ENCODE results near the gene RCC2.
"Not testable (repeated sequence)": the region's sequence is repeated elsewhere in the genome, so short reads cannot be mapped to it uniquely, and the experiment has no call there.

RCC2 gene

GRCh38 chr1:17471393-17471792 is 31.9 kb upstream of the RCC2 start:
- TF ChIP-seq CTCF (IDR thresholded peaks at IDR 0.05; ENCODE audit: low read depth, low read length) = no peak
- DNase-seq (ENCODE audit: extremely low read depth, low read depth) = no peak

GRCh38 chr1:17470021-17470799 is 30.7 kb upstream of the RCC2 start:
- no peak for DNase-seq (ENCODE audit: extremely low read depth, low read depth)
- no peak for TF ChIP-seq CTCF (IDR thresholded peaks at IDR 0.05; ENCODE audit: low read depth, low read length)

GRCh38 chr1:17468357-17469265 is 29.1 kb upstream of the RCC2 start:
- DNase-seq (ENCODE audit: extremely low read depth, low read depth) = not testable (repeated sequence)

- no peak for DNase-seq (ENCODE audit: extremely low read depth, low read depth)
- TF ChIP-seq CTCF (IDR thresholded peaks at IDR 0.05; ENCODE audit: low read depth, low read length) = no peak
These were observed 26.9 kb upstream of the RCC2 start for GRCh38 chr1:17466359-17466758.

GRCh38 chr1:17465228-17465627 is 25.8 kb upstream of the RCC2 start:
- DNase-seq (ENCODE audit: extremely low read depth, low read depth) = no peak

GRCh38 chr1:17463991-17464390 is 24.5 kb upstream of the RCC2 start:
- no peak for DNase-seq (ENCODE audit: extremely low read depth, low read depth)
- TF ChIP-seq CTCF (IDR thresholded peaks at IDR 0.05; ENCODE audit: low read depth, low read length) = no peak

More at GRCh38 chr1:17465228-17465627, 25.8 kb upstream of the RCC2 start:
- TF ChIP-seq CTCF (IDR thresholded peaks at IDR 0.05; ENCODE audit: low read depth, low read length) = no peak

- DNase-seq (ENCODE audit: extremely low read depth, low read depth) = no peak
- TF ChIP-seq CTCF (IDR thresholded peaks at IDR 0.05; ENCODE audit: low read depth, low read length) = no peak
These were observed 23.2 kb upstream of the RCC2 start for GRCh38 chr1:17462669-17463068.

All from AG09319 (cell line).